Activated CD8-positive, alpha-beta memory T cell treated with anti-CD3 and anti-CD28 coated beads for 48 hours (primary cell): Measurements from ENCODE around the gene RASGEF1B.
A peak's percentile ranks its signal among the peaks of the same experiment; 100 is the strongest.
"Not testable (repeated sequence)": the region's sequence is repeated elsewhere in the genome, so short reads cannot be mapped to it uniquely, and the experiment has no call there.

Source experiments
- DNase-seq, 3 experiments: peaks; one replicate each; pipeline ENCODE4 v3.0.0-alpha.2; 2020; ENCODE audit warnings: low read depth in 2 of 3, low spot score in 2 of 3

The RASGEF1B gene

GRCh38 chr4:81498551-81499099 is 26.9 kb upstream of the RASGEF1B start:
- no peak for DNase-seq

- DNase-seq = no peak
These were observed 26.3 kb upstream of the RASGEF1B start for GRCh38 chr4:81498046-81498445.

- DNase-seq = no peak
These were observed 23.6 kb upstream of the RASGEF1B start for GRCh38 chr4:81495345-81495744.

- no peak for DNase-seq
These were observed 22.3 kb upstream of the RASGEF1B start for GRCh38 chr4:81494031-81494431.

DNA sequence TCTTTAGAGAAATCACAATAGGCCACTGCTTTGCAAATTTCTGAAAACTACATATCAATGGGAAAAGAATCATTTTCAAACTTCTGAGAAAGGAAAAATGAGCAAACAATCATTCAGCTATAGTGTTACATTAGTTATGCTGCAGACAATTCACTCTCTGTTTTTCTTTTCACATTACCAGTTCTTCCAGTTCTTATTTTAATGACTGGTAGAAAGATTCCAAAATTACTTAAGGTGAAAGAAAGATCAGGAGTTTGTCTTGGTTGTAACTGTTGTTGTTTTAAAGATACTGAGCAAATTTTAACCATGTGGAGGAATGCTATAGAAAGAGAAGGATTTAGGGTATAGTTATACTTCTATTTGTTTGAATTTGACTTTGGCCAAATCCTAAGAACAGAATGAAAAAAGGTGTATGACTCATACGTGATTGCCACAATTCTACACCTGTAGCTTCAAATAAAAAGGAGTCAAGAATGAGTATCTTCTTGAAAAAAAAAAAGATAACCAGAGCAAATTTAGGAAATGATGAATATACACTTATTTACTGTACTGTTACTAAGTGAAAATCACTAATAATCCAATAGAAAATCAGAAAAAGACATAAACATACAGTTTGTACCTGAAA is 21.0 kb upstream of the RASGEF1B start:
- no peak for DNase-seq

GRCh38 chr4:81491943-81492342 is 20.2 kb upstream of the RASGEF1B start:
- no peak for DNase-seq

DNA sequence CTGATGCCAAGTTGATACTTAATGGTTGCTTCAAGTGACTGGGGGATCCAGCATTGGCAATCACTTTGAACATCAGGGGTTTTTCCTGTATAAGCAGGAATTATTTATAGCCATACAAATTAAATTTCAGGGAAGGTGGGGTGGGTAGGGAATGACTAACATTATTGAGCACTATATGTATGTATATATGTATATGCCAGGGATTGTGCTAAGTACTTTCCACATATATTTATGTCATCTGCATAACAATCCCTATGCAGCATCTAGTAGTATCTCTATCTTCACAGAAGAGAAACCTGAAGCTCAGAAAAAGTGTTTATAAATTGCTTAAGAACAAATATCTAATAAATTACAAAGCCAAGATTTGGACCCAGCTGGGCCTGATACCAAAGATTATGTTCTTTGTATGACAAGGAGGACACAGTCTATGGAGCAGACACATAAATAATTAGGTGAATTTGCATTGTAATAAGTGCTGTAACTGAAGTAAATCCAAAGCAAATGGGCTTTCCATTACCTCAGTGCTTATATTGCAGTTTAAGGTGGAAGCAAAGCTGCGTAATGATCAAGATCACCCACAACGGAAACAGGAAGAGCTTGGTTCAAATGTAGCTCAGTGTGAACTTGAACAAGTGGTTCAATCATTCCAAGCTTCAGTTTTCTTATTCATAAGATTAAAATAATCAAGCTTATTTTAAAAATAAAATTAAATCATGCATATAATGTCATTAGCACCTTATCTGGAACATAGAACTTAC is 18.9 kb upstream of the RASGEF1B start:
- DNase-seq = no peak

- no peak for DNase-seq
These were observed 14.8 kb upstream of the RASGEF1B start for GRCh38 chr4:81486502-81486901.

DNA sequence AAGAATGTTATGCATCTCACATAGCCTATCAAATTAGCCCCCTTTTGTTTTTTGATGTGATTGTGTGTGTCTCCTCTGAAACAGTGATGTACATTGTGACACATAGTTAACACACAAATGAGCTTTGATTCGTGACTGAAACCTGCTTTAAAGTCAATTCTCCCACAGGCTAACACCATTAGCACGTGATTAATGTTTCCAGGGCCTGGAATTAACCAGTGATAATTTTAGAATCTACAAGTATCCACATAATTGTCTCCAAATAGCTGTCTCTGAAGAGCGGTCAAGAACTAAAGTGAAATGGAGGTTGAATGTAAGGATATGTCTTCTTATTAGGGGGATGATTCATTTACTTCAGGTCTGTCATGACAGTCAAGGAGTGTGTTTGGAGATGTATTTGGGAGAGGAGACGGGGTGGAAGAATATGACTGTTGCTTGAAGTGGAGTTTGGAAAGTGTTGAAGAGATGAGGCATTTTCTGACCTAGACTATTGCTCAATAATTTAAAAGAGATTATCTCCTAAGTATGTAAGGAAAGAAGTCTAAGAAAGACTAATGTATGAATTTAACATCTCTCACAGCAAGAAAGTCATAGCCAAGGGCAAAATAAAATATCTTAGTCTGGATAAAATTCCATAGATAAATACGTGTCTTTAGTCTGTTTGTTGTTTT is 13.7 kb upstream of the RASGEF1B start:
- DNase-seq = no peak

DNA sequence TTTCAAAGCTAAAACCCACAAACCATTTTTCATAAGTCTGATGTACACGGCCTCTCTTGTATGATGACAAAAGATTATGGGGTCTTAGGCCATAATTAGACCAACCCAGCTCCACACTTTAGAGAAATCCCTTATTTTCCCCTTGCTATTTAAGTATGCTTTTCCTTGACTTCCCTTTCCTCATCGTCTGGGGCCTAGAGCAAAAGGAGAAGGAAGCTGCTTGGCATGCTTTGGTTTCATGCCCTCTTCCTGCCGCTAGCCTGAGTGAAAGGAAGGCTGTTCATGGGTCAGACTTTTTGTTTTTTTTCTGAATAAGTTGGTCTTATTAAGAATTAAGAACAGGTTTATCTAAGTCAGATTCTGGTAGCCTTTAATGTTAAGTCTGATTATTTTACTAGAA is 10.6 kb upstream of the RASGEF1B start:
- no peak for DNase-seq

GRCh38 chr4:81481151-81481550 is 9.4 kb upstream of the RASGEF1B start:
- DNase-seq = no peak

DNA sequence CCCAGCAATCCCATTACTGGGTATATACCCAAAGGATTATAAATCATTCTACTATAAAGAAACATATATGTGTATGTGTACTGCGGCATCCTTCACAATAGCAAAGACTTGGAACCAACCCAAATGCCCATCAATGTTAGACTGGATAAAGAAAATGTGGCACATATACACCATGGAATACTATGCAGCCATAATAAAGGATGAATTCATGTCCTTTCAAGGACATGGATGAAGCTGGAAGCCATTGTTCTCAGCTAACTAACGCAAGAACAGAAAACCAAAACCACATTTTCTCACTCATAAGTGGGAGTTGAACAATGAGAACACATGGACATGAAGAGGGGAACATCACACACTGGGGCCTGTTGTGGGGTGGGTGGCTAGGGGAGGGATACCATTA is 7.9 kb upstream of the RASGEF1B start:
- DNase-seq = not testable (repeated sequence)

DNA sequence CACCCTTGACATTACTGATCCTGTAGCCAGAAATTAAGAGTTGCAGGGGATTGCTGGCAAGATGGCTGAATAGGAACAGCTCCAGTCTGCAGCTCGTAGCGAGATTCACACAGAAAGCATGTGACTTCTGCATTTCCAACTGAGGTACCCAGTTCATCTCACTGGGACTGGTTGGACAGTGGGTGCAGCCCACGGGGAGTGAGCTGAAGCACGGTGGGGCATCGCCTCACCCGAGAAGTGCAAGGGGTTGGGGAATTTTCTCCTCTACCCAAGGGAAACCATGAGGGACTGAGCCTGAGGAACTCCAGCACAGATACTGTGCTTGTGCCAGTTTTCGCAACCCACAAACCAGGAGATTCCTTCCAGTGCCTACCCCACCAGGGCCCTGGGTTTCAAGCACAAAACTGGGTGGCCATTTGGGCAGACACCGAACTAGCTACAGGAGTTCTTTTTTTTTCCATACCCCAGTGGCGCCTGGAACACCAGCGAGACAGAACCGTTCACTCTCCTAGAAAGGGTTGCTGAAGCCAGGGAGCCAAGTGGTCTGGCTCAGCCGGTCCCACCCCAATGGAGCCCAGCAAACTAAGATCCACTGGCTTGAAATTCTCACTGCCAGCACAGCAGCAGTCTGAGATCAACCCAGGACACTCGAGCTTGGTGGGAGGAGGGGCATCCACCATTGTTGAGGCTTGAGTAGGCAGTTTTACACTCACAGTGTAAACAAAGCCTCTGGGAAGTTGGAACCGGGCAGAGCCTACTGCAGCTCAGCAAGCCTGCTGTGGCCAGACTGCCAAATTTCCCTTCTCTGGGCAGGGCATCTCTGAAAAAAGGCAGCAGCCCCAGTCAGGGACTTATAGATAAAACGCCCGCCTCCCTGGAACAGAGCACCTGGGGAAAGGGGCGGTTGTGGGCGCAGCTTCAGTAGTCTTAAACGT is 1.9 kb upstream of the RASGEF1B start:
- not testable (repeated sequence) for DNase-seq

DNA sequence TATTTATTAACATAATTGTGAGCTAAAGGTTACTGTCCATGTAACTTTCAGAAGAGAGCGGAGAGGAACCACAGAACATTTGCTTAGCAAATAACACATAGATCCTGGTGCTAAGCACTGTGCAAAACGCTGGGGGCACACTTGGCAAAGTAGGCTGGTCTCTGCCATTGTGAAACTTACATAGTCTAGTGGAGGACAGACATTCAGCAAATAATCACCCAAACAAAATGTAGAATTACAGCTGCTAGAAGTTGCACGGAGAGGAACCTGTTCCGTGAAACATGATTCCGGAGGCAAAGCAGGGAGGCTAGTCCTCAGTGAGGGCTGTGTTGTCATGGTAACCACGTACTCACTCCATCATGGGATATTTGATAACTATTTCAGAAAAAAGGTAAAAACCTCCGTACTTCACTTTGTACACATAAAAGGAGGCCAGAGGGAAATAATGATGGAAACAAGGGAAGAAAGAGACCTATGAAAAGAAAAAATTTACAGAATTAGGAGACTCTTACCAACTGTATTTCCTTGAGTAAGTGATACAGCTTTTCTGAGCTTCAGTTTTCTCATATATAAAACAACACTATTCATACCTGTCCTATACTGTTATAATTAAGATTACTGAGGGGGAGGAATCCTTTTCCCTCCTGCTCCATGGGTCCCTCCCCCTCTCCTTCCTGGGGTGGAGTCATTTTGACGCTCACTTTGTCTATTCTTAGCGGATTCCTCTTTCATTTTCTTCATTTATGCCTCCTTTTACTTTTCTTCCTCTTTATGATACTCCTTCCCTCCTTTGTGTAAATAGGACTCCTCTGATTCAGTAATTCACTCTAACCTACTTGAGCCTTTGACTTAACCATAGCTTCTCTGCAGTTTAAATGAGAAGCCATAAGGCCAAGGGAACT is 825 bp upstream of the RASGEF1B start:
- no peak for DNase-seq

- DNase-seq = no peak
These were observed 464 bp downstream of the RASGEF1B start for GRCh38 chr4:81471298-81471587.

DNA sequence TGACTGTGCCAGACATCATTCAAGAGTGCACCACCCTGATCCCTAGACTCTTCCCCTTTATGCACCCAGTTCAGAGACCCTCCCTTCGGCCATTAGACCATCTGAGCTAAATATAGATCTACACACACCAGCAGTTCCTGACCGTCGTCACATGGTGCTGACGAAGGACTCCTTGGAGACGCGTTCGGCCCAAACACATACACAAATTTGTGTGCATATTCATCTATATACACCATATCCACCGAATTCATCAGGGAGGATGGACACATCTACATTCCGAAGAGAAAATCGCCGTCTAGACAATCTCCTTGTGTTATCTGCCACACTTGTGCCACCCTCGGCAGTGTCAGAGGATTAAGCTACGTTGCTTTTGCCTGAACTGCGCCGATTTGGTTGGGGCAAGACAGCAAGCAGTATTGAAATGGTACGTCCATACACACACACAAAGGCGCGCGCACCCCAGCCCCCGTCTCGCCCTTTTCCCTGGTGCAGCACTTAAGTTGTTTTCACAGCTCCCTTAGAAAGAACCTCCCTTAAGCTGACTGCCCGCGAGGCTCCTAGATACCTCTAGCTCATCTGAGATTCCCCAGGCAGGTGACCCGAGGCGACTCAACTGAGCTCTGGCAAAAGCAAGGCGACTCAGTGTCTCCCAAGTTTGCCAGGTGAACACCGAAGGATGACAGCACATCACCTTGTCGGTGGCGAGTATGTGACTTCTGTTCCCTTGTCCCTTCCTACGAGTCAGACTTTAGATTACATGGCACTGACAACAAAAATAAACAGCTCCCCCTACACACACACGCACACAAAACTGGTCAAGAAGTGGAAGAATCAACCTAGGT is 1.0 kb downstream of the RASGEF1B start:
- peak in 2 of 3 experiments; percentile 19 to 21 for DNase-seq

DNA sequence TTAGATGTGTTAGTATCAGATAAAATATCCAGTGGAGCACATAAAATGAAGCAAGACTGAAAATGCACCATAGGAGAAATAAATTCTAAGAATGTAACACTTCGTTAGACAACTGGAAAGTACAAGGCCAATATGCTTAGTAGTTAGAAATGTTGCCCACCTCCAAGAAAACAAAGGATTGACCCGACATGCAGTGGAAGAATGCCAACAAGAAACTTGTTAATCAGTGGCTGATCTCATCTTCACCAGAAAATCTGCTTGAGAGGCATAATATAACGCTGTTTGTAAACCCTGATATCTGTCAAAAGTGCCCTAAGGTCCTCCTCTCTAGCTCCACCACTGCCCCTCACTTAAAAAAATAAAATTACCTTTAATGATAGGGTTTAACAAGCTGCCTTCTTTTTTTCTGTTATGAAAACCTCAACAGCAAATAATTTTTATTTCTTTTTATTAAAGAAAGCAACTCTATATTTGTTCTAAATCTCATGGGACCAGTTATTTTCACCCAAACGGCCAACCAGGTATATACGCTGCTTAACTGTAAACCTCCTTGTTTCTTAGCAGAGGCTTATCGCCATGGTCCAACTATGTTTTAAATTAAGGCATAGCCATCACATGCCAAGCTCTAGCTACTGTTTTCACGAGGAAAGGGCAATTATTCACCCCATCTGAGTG is 1.8 kb downstream of the RASGEF1B start:
- DNase-seq = no peak

- no peak for DNase-seq
These were observed 3.0 kb downstream of the RASGEF1B start for GRCh38 chr4:81468678-81469077.

- no peak for DNase-seq
These were observed 4.1 kb downstream of the RASGEF1B start for GRCh38 chr4:81467672-81467964.
